Colonic mucosa (tissue), 4 donors: ENCODE results near the gene FLT3. TPM values are rescaled to one million over a fixed set of nuclear protein-coding genes. Genes with fewer than 3 reads are reported as not detected.
"Not testable (repeated sequence)": the region's sequence is repeated elsewhere in the genome, so short reads cannot be mapped to it uniquely, and the experiment has no call there.

Source experiments
- DNase-seq: peaks from one replicate; pipeline ENCODE4 v3.0.0-alpha.2; 2020
- H3K27ac ChIP-seq: fragments of 200-600 bp; one replicate; pipeline ENCODE4 v1.8.0; 2021
- H3K27me3 ChIP-seq: fragments of 200-600 bp; one replicate; pipeline ENCODE4 v1.8.0; 2021
- H3K36me3 ChIP-seq: fragments of 200-600 bp; one replicate; pipeline ENCODE4 v1.8.0; 2021
- H3K4me1 ChIP-seq: fragments of 200-600 bp; one replicate; pipeline ENCODE4 v1.8.0; 2021; ENCODE audit warnings: mild to moderate bottlenecking
- H3K4me3 ChIP-seq: fragments of 200-600 bp; one replicate; pipeline ENCODE4 v1.8.0; 2021
- H3K9ac ChIP-seq, 2 donors: one replicate each; pipeline ENCODE4 v1.7.0; 2013; ENCODE audit warnings: control low read depth in 2 of 2, low read depth in 2 of 2, low read length in 2 of 2
- H3K9me3 ChIP-seq: fragments of 200-600 bp; one replicate; pipeline ENCODE4 v1.8.0; 2021
- CTCF ChIP-seq: fragments of 200-600 bp; IDR thresholded peaks from one replicate; pipeline ENCODE4 v1.8.0; 2022; ENCODE audit warnings: antibody characterized with exemption, mild to moderate bottlenecking
- intact Hi-C: fragments of 100-400 bp; cut with DNase I; formaldehyde crosslinking; loops from one replicate; pipeline ENCODE4 v1.14.1; 2022
- total RNA-seq, 2 donors: library from RNA; stranded (reverse); fragmentation: NEBNext Ultra II Directional in 1 of 2; extraction: Animal tissue kit (Norgen Biotek cat#: 25700) in 1 of 2; gene quantifications; one replicate each; pipeline ENCODE4 v1.2.1, GENCODE V29; 2021
- donor health status: healthy.
- donor health status: DM: no; HTN: no; CAD: no.
- donor health status: DM: no; HTN: no; CAD: no.

FLT3 gene
- total RNA-seq, 2 donors from 2014 or later, result 0.19 TPM; not detected in 1

GRCh38 chr13:28033894-28034655 lies 66.3 kb downstream of the FLT3 start:
- Histone ChIP-seq H3K36me3 (no peaks in the 10 kb centered on the region), H3K27ac (no peak overlapping the region), H3K9me3 (no peaks in the 10 kb centered on the region), H3K27me3 (no peaks in the 10 kb centered on the region), H3K9ac (no peak overlapping the region), H3K4me1 (no peaks in the 10 kb centered on the region), H3K4me3 (no peak overlapping the region)
- intact Hi-C loops, result no loop called here
- DNase-seq, result no peak
- no peak for TF ChIP-seq CTCF

GRCh38 chr13:28032438-28032837 lies 67.9 kb downstream of the FLT3 start:
- H3K4me3 ChIP-seq, H3K27ac ChIP-seq, H3K9ac ChIP-seq, H3K4me1 ChIP-seq, H3K36me3 ChIP-seq, H3K9me3 ChIP-seq, H3K27me3 ChIP-seq, DNase-seq, intact Hi-C loops: not testable (repeated sequence)

GRCh38 chr13:28031896-28032288 lies 68.5 kb downstream of the FLT3 start:
- DNase-seq, result no peak
- H3K27me3 ChIP-seq, result no peaks in the 10 kb centered on the region
- intact Hi-C loops, result no loop called here
- no peaks in the 10 kb centered on the region for H3K36me3 ChIP-seq
- H3K4me3 ChIP-seq, result no peak overlapping the region
- no peaks in the 10 kb centered on the region for H3K9me3 ChIP-seq
- no peak overlapping the region for H3K9ac ChIP-seq
- H3K27ac ChIP-seq, result no peak overlapping the region
- TF ChIP-seq CTCF, result no peak
- H3K4me1 ChIP-seq, result no peaks in the 10 kb centered on the region

- Histone ChIP-seq H3K4me1 (no peaks in the 10 kb centered on the region), H3K9me3 (no peaks in the 10 kb centered on the region), H3K27ac (no peak overlapping the region), H3K36me3 (no peaks in the 10 kb centered on the region), H3K4me3 (no peak overlapping the region), H3K27me3 (no peaks in the 10 kb centered on the region), H3K9ac (no peak overlapping the region)
- intact Hi-C loops, result no loop called here
- TF ChIP-seq CTCF, result no peak
- no peak for DNase-seq
Measured at GRCh38 chr13:28031220-28031895, 69.0 kb downstream of the FLT3 start.

GRCh38 chr13:28027607-28028364 lies 72.6 kb downstream of the FLT3 start:
- intact Hi-C loops, result no loop called here
- no peak for TF ChIP-seq CTCF
- no peaks in the 10 kb centered on the region for H3K9me3 ChIP-seq

More at GRCh38 chr13:28027607-28028364, 72.6 kb downstream of the FLT3 start:
- Histone ChIP-seq H3K27ac (no peak overlapping the region), H3K4me1 (no peaks in the 10 kb centered on the region), H3K36me3 (no peaks in the 10 kb centered on the region), H3K27me3 (no peaks in the 10 kb centered on the region), H3K9ac (no peak overlapping the region), H3K4me3 (no peak overlapping the region)
- no peak for DNase-seq
